Breast epithelium (tissue), 4 donors: ENCODE data around the gene SRRM3. TPM values are rescaled to one million over a fixed set of nuclear protein-coding genes. Genes with fewer than 3 reads are reported as not detected.
A peak's percentile ranks its signal among the peaks of the same experiment; 100 is the strongest.
"Not testable (repeated sequence)": the region's sequence is repeated elsewhere in the genome, so short reads cannot be mapped to it uniquely, and the experiment has no call there.

Experiments
- DNase-seq, 2 donors: peaks; one replicate each; pipeline ENCODE4 v3.0.0-alpha.2; 2019; ENCODE audit warnings: low spot score in 2 of 2
- H3K27ac ChIP-seq, 2 donors: fragments of 200-600 bp; sonication (generic) in 1 of 2; one replicate each; pipeline ENCODE4 v1.5.1; 2016 to 2019; ENCODE audit warnings: mild to moderate bottlenecking in 1 of 2
- H3K27me3 ChIP-seq, 2 donors: fragments of 200-600 bp; sonication (generic) in 1 of 2; one replicate each; pipeline versions ENCODE4 v1.5.1 to v1.6.0; 2017 to 2019; ENCODE audit warnings: control low read depth in 1 of 2, mild to moderate bottlenecking in 1 of 2
- H3K36me3 ChIP-seq: fragments of 200-600 bp; one replicate; pipeline ENCODE4 v1.5.1; 2019
- H3K4me1 ChIP-seq, 2 donors: fragments of 200-600 bp; sonication (generic); one replicate each; pipeline ENCODE4 v1.5.1; 2016 to 2019; ENCODE audit warnings: control low read depth in 1 of 2
- H3K4me3 ChIP-seq, 3 donors: fragments of 200-600 bp; sonication (generic); 1 replicate in 2 of 3; 2 replicates in 1 of 3; pipeline ENCODE4 v1.5.1; 2016 to 2019; ENCODE audit warnings: mild to moderate bottlenecking in 3 of 3, moderate library complexity in 2 of 3
- H3K9me3 ChIP-seq, 2 donors: fragments of 200-600 bp; sonication (generic) in 1 of 2; one replicate each; pipeline ENCODE4 v1.5.1; 2016 to 2019; ENCODE audit warnings: control low read depth in 1 of 2
- CTCF ChIP-seq, 3 donors: fragments of 450-650 bp; IDR thresholded peaks; one replicate each; pipeline ENCODE4 v1.5.1; 2016 to 2017; ENCODE audit warnings: antibody characterized with exemption in 3 of 3, mild to moderate bottlenecking in 3 of 3, moderate library complexity in 3 of 3
- POLR2A ChIP-seq: fragments of 450-650 bp; IDR thresholded peaks from one replicate; pipeline ENCODE4 v1.6.1; 2016; ENCODE audit warnings: antibody characterized with exemption, mild to moderate bottlenecking, moderate library complexity
- POLR2AphosphoS5 ChIP-seq, 3 donors: sonication (generic); formaldehyde crosslinking; IDR thresholded peaks; one replicate each; pipeline ENCODE4 v1.6.1; 2017; ENCODE audit warnings: antibody characterized with exemption in 3 of 3
- intact Hi-C: fragments of 100-400 bp; cut with DNase I; formaldehyde crosslinking; loops from one replicate; pipeline ENCODE4 v1.15.1; 2023; ENCODE audit warnings: low total_unique reads
- total RNA-seq, 3 donors: library from RNA; depleted of rRNA; stranded (reverse); fragments of >200 nt; gene quantifications; one replicate each; pipeline ENCODE4 v1.1.0, GENCODE V29; 2016

SRRM3 gene
- total RNA-seq, 3 donors from 2014 or later: 3.4 to 7.9 (median 3.4) TPM

GRCh38 chr7:76165106-76165972, 36.4 kb upstream of the SRRM3 start:
- Histone ChIP-seq H3K9me3 (no peaks in the 10 kb centered on the region), H3K4me3 (peak overlapping the region in 1 of 3 donors; percentile 63), H3K36me3 (no peaks in the 10 kb centered on the region), H3K4me1 (no peaks in the 10 kb centered on the region), H3K27me3 (no peaks in the 10 kb centered on the region), H3K27ac (peak overlapping the region; percentile 78 to 96)
- no peak for DNase-seq
- TF ChIP-seq POLR2AphosphoS5 (IDR thresholded peaks at IDR 0.05) (no peak), CTCF (IDR thresholded peaks at IDR 0.05) (no peak), POLR2A (no peak)
- intact Hi-C loops: no loop called here

- TF ChIP-seq CTCF (IDR thresholded peaks at IDR 0.05) (no peak), POLR2A (no peak), POLR2AphosphoS5 (IDR thresholded peaks at IDR 0.05) (no peak)
- intact Hi-C loops: no loop called here
- Histone ChIP-seq H3K4me3 (peak overlapping the region; percentile 47 to 63 (median 59)), H3K27ac (peak overlapping the region; percentile 78 to 96), H3K36me3 (no peaks in the 10 kb centered on the region), H3K9me3 (no peaks in the 10 kb centered on the region), H3K27me3 (no peaks in the 10 kb centered on the region), H3K4me1 (no peaks in the 10 kb centered on the region)
- no peak for DNase-seq
These were observed 35.7 kb upstream of the SRRM3 start for GRCh38 chr7:76165973-76166403.

- intact Hi-C loops: no loop called here
- Histone ChIP-seq H3K27ac (peak overlapping the region; percentile 78 to 96), H3K27me3 (no peaks in the 10 kb centered on the region), H3K4me3 (peak overlapping the region; percentile 47 to 63 (median 59)), H3K36me3 (no peaks in the 10 kb centered on the region), H3K4me1 (no peaks in the 10 kb centered on the region), H3K9me3 (no peaks in the 10 kb centered on the region)
- peak; percentile 98 to 99 for DNase-seq
- TF ChIP-seq CTCF (IDR thresholded peaks at IDR 0.05): peak in 2 of 3 donors; percentile 42 to 55
- TF ChIP-seq POLR2A: peak; percentile 71
- TF ChIP-seq POLR2AphosphoS5 (IDR thresholded peaks at IDR 0.05): peak; percentile 78 to 93 (median 80)
These were observed 35.1 kb upstream of the SRRM3 start for GRCh38 chr7:76166404-76167255.

GRCh38 chr7:76173566-76174205, 28.0 kb upstream of the SRRM3 start:
- Histone ChIP-seq H3K9me3 (no peaks in the 10 kb centered on the region), H3K36me3 (no peaks in the 10 kb centered on the region), H3K27me3 (no peaks in the 10 kb centered on the region), H3K4me1 (no peaks in the 10 kb centered on the region), H3K27ac (no peak overlapping the region), H3K4me3 (no peak overlapping the region)
- intact Hi-C loops: loop anchor here (10.0 kb wide), 1 partner anchor 141 kb away; no protein-coding TSS in a partner anchor
- no peak for DNase-seq
- no peak for TF ChIP-seq POLR2AphosphoS5 (IDR thresholded peaks at IDR 0.05)

GRCh38 chr7:76176951-76177350, 24.7 kb upstream of the SRRM3 start:
- not testable (repeated sequence) for H3K4me1 ChIP-seq, DNase-seq, H3K9me3 ChIP-seq, H3K27ac ChIP-seq, H3K27me3 ChIP-seq, H3K4me3 ChIP-seq, H3K36me3 ChIP-seq
- intact Hi-C loops: loop anchor here (10.0 kb wide), 1 partner anchor 138 kb away; no protein-coding TSS in a partner anchor
